GM12891 (cell line): Measurements from ENCODE around the gene TENM4.

Source experiments
- DNase-seq: peaks from one replicate; pipeline ENCODE4 v3.0.0; 2011; ENCODE audit warnings: low spot score; ENCODE audit not compliant: insufficient read length
- FAIRE-seq: peaks from 2 replicates; lab custom pipeline; 2011; peaks lifted over from hg19 to GRCh38; lab: Jason Lieb, UNC
- PAX5 ChIP-seq: IDR thresholded peaks from 2 replicates; pipeline ENCODE4 v1.6.1; 2011; ENCODE audit warnings: low read length, moderate library complexity, mild to moderate bottlenecking; ENCODE audit not compliant: insufficient read depth, severe bottlenecking
- POLR2A ChIP-seq: IDR thresholded peaks from 2 replicates; pipeline ENCODE4 v1.6.1; 2011; ENCODE audit warnings: low read depth, low read length, control low read depth
- POLR2AphosphoS5 ChIP-seq: IDR thresholded peaks from 2 replicates; pipeline ENCODE4 v1.6.1; 2011; ENCODE audit warnings: low read depth, low read length, control low read depth
- POU2F2 ChIP-seq: IDR thresholded peaks from 2 replicates; pipeline ENCODE4 v1.6.1; 2011; ENCODE audit warnings: low read depth, mild to moderate bottlenecking, control low read depth, low read length, moderate library complexity
- SPI1 ChIP-seq: IDR thresholded peaks from 2 replicates; pipeline ENCODE4 v1.6.1; 2011; ENCODE audit warnings: low read depth, low read length, control low read depth
- TAF1 ChIP-seq: IDR thresholded peaks from 2 replicates; pipeline ENCODE4 v1.6.1; 2011; ENCODE audit warnings: low read depth, low read length, control low read depth

The TENM4 gene

DNA sequence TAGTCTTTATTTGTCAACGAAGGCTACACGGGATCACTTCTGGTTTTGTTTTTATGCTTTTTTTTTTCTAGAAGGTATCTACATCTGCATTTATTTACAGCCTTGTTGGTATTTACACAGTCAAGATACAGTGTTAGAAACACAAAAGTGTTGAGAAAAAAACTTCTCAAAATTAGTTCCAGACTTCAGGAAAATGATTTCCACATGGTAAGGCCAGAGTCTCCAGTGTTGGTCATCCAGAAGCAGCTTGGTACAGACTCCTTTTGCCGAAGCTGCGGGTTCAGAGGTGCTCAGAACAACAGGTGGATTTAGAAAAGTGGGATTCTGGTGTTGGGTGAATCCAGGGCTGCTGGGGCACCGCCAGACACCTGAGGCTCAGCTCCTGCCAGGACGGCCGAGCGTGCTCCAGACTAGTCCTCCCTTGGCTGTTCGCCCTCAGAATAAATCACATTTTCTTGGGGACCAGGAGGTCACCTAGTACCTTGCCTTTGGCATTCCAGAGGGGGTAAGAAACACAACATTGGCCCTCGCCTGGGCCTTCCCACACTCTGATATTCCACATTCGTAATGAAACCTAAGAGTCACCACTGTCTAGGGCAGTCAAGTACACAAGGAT is 787.4 kb downstream of the TENM4 start:
- DNase-seq (no peak), FAIRE-seq (no peak)
- TF ChIP-seq TAF1 (no peak), SPI1 (no peak), POLR2A (no peak), POU2F2 (no peak), PAX5 (no peak), POLR2AphosphoS5 (no peak)

DNA sequence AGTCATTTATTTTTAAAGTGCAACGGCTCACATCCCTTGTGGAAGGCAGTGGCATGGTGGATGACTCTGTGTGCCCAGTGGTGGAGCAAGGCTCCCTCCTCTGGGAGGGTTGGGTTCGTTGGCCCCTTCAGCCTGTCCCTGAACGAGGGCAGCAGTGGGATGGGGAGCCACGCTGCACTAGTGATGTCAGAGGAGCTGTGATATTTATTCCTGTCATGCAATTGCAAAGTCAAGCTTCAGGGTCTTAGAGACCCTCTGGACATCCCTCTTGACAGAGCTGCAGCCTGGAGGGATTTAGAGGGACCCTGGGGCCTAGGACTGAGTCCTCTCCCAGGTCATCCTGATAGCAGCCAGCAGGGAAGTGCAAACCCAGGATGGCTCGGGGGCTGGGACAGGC is 788.0 kb downstream of the TENM4 start:
- FAIRE-seq (no peak), DNase-seq (no peak)
- no peak for TF ChIP-seq POLR2AphosphoS5
- TF ChIP-seq SPI1 = no peak
- no peak for TF ChIP-seq POU2F2
- no peak for TF ChIP-seq POLR2A
- TF ChIP-seq PAX5 = no peak
- TF ChIP-seq TAF1 = no peak

DNA sequence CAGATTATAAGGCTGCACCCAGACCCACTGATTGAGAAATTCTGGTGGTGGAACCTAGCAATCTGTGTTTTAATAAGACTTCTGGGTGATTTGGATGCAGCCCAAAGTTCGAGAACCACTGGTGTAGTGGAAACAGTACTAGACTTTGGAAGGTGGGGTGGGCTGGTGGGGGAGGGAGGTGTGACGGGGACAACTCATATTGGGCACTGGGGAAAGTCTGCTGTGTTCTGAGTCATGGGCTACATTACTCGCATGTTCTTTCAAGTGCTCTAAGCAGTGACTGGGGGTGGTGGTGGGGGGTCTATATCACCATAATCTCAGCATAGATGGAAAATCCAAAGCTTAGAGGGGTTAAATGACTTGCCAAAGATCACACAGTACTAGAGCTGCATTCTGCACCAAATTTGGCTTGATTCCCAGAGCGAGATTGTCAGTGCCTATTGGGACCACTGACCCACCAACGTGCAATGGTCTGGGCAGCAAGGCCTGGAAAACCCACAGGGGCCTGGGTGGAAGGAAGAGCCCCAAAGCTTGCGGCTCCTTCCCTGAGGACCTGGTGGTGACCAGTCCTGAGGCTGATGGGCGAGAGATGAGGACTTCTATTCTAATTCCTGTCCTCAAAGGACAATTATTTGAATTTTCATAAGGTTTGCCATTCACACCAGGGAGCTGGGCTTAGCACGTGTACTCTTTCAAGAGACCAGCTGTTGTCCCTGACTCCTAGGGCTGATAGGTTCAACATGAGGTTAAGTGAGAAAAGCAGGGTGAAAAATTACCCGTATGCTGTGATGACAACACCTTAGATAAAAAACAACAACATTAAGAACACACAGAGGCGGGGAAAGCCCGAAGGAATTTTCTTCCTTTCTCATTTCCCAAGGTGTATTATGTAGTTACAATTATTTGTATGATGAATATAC is 788.6 kb downstream of the TENM4 start:
- FAIRE-seq (no peak), DNase-seq (no peak)

DNA sequence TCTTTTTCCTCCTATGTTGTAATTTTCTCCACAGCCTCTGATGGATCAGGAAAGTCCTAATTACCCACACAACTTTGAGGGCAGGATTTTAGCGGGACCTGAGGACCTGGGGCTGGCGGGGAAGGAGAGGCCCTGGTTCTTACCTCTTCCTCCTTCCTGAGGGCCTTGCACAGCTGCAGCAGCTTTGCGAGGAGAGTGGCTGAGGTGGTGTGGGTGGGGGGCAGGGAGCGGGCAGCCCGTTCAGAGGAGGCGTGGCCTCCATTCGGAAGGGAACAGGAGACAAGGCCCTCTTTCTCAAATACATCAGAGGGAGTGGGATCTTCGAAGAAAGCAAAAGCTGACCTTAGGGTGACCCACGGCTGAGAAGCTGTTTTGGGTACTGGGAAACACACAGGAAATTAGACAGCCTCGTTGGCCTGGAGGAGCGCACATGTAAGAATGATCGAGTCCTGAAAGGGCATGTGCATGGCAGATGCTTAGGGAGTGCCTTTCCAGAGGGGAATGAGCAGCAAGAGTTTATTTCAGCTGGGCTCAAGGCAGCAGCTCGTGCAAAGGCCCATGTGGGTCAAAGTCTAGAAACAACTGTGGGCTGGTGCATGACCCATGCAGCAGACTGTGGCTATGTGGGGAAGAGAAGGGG is 789.6 kb downstream of the TENM4 start:
- DNase-seq = no peak

More for the DNA sequence above, 788.6 kb downstream of the TENM4 start:
- no peak for TF ChIP-seq POLR2AphosphoS5
- no peak for TF ChIP-seq TAF1
- no peak for TF ChIP-seq POLR2A
- TF ChIP-seq SPI1 = no peak
- TF ChIP-seq PAX5 = no peak
- no peak for TF ChIP-seq POU2F2

DNA sequence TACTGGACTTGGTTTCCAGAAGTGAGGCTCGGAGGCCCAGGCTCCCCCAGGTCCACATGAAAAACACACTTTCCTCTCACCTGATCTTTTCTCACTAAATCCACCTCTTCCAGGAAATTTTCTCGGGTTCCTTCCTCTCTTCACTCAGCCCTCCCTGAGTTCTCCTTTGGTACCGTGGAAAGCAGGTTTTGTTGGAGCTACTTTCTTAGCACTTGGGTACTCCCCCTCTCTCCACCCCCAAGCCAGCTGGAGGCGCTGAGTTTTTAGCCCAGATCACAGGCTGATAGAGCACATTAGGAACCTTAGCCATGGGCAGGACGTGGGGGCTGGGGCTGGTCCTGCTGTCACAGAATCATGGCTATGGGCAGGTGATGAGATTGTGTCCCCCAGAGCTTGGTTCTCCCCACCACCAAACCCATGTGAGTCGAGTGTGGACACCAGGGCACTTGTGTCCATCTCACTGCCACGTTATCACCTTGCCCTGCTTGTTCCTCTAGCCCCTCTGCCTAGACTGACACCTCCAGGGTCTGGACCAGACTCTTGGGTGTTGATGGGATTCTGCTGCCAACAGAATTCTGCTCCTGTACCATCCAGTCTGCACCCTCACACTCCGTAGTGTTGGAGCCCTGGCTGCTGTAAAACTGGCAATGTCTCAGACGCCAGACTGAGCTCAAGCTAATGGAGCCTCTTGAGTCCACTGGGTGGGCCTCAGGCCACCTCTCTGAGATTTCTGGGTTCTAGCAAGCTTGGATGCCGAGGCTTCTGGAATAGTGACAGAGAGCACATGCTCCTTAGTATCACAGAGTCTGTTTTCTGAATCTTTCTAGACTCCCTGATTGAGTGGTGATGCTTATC is 791.2 kb downstream of the TENM4 start:
- FAIRE-seq (no peak), DNase-seq (no peak)
- TF ChIP-seq POU2F2 = no peak
- TF ChIP-seq PAX5 = no peak
- no peak for TF ChIP-seq SPI1
- no peak for TF ChIP-seq POLR2AphosphoS5
- TF ChIP-seq POLR2A = no peak
- TF ChIP-seq TAF1 = no peak

More for the DNA sequence above, 789.6 kb downstream of the TENM4 start:
- FAIRE-seq = no peak
- TF ChIP-seq SPI1 = no peak

- FAIRE-seq = no peak
- DNase-seq = no peak
- no peak for TF ChIP-seq SPI1
Measured at GRCh38 chr11:78647986-78648875, 792.6 kb downstream of the TENM4 start.

- FAIRE-seq = no peak
- TF ChIP-seq TAF1 = no peak
- no peak for TF ChIP-seq POU2F2
- no peak for TF ChIP-seq SPI1
- no peak for TF ChIP-seq POLR2AphosphoS5
- no peak for TF ChIP-seq POLR2A
- no peak for TF ChIP-seq PAX5
- no peak for DNase-seq
Measured at GRCh38 chr11:78647266-78647915, 793.4 kb downstream of the TENM4 start.

- DNase-seq = no peak
- FAIRE-seq = peak; percentile 94
- TF ChIP-seq POU2F2 = no peak
Measured at GRCh38 chr11:78646564-78647185, 794.2 kb downstream of the TENM4 start.
